ENCODE results near the gene ZNF827.

ZNF827 gene

GRCh38 chr4:145796346-145796745 lies 142.3 kb downstream of the ZNF827 start:
- no peak for TF ChIP-seq CTCF (IDR thresholded peaks at IDR 0.05; ENCODE audit: low read depth, low read length)
- H3K4me3 ChIP-seq (ENCODE audit: low read depth, low read length) = no peak overlapping the region

- no peak overlapping the region for H3K4me3 ChIP-seq (ENCODE audit: low read depth, low read length)
- no peak for TF ChIP-seq CTCF (IDR thresholded peaks at IDR 0.05; ENCODE audit: low read depth, low read length)
Observed at GRCh38 chr4:145795521-145795920, 143.1 kb downstream of the ZNF827 start.

GRCh38 chr4:145792429-145792828 lies 146.2 kb downstream of the ZNF827 start:
- TF ChIP-seq CTCF (IDR thresholded peaks at IDR 0.05; ENCODE audit: low read depth, low read length) = no peak

GRCh38 chr4:145791988-145792387 lies 146.6 kb downstream of the ZNF827 start:
- TF ChIP-seq CTCF (IDR thresholded peaks at IDR 0.05; ENCODE audit: low read depth, low read length) = no peak
- no peak overlapping the region for H3K4me3 ChIP-seq (ENCODE audit: low read depth, low read length)

More at GRCh38 chr4:145792429-145792828, 146.2 kb downstream of the ZNF827 start:
- no peak overlapping the region for H3K4me3 ChIP-seq (ENCODE audit: low read depth, low read length)

GRCh38 chr4:145788755-145789154 lies 149.9 kb downstream of the ZNF827 start:
- no peak for TF ChIP-seq CTCF (IDR thresholded peaks at IDR 0.05; ENCODE audit: low read depth, low read length)
- H3K4me3 ChIP-seq (ENCODE audit: low read depth, low read length) = no peak overlapping the region

GRCh38 chr4:145786830-145787229 lies 151.8 kb downstream of the ZNF827 start:
- no peak for TF ChIP-seq CTCF (IDR thresholded peaks at IDR 0.05; ENCODE audit: low read depth, low read length)
- no peak overlapping the region for H3K4me3 ChIP-seq (ENCODE audit: low read depth, low read length)

GRCh38 chr4:145786261-145786660 lies 152.4 kb downstream of the ZNF827 start:
- no peak for TF ChIP-seq CTCF (IDR thresholded peaks at IDR 0.05; ENCODE audit: low read depth, low read length)
- no peak overlapping the region for H3K4me3 ChIP-seq (ENCODE audit: low read depth, low read length)

All from WI38 (cell line).